Measurements from ENCODE around the gene SS18L1. TPM values are rescaled to one million over a fixed set of nuclear protein-coding genes. Genes with fewer than 3 reads are reported as not detected.

Gene SS18L1
- total and polyA plus RNA-seq, 2 experiments from 2014 or later: 2.1 to 13.0 TPM

DNA sequence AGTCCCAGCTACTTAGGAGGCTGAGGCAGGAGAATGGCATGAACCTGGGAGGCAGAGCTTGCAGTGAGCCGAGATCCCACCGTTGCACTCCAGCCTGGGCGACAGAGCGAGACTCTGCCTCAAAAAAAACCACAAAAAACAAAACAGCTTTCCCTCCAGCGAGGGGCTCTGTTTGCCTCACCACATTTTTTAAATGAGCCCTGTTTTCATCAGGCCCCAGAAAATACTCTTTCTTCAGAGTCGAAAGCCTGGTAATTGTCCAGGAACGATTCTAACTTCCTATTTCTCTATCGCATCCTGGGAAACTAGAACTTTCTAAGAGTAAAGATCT is 51.5 kb downstream of the SS18L1 start:
- Histone ChIP-seq H3K9me3 (ENCODE audit: low read depth) (no peaks in the 10 kb centered on the region), H3K27ac (no peak overlapping the region), H3K79me2 (peaks cover 9% of the 10 kb centered on the region), H3K4me2 (no peak overlapping the region), H3K4me3 (no peak overlapping the region), H2AFZ (no peak overlapping the region), H3K27me3 (no peaks in the 10 kb centered on the region), H3K4me1 (ENCODE audit: insufficient read depth) (no peaks in the 10 kb centered on the region), H4K20me1 (ENCODE audit: insufficient read depth, poor library complexity, severe bottlenecking) (no peaks in the 10 kb centered on the region), H3K36me3 (replicated peaks; ENCODE audit: insufficient read depth, low read depth) (no peaks in the 10 kb centered on the region), H3K9me2 (replicated peaks; ENCODE audit: insufficient read depth) (no peaks in the 10 kb centered on the region)
- WGBS (ENCODE audit: low lambda C conversion rate, missing lambda C conversion rate): 87% methylated on average over 8 of the region's 8 CpGs
- no peak for DNase-seq (ENCODE audit: low spot score)
- TF ChIP-seq EZH2phosphoT487 (IDR thresholded peaks at IDR 0.05; ENCODE audit: low read depth, severe bottlenecking, unreplicated experiment) (no peak), EZH2 (IDR thresholded peaks at IDR 0.05; ENCODE audit: borderline replicate concordance) (no peak), CTCF (IDR thresholded peaks at IDR 0.05; ENCODE audit: poor library complexity) (no peak)

- Histone ChIP-seq H3K4me1 (ENCODE audit: insufficient read depth) (no peaks in the 10 kb centered on the region), H4K20me1 (ENCODE audit: insufficient read depth, poor library complexity, severe bottlenecking) (no peaks in the 10 kb centered on the region), H3K4me2 (no peak overlapping the region), H3K27me3 (no peaks in the 10 kb centered on the region), H3K9me2 (replicated peaks; ENCODE audit: insufficient read depth) (no peaks in the 10 kb centered on the region), H3K4me3 (no peak overlapping the region), H3K9me3 (ENCODE audit: low read depth) (no peaks in the 10 kb centered on the region), H3K79me2 (peaks cover 3% of the 10 kb centered on the region), H2AFZ (no peak overlapping the region), H3K27ac (no peak overlapping the region), H3K36me3 (replicated peaks; ENCODE audit: insufficient read depth, low read depth) (no peaks in the 10 kb centered on the region)
- WGBS (ENCODE audit: low lambda C conversion rate, missing lambda C conversion rate): 95% methylated on average over 10 of the region's 10 CpGs
- TF ChIP-seq EZH2 (IDR thresholded peaks at IDR 0.05; ENCODE audit: borderline replicate concordance) (no peak), EZH2phosphoT487 (IDR thresholded peaks at IDR 0.05; ENCODE audit: low read depth, severe bottlenecking, unreplicated experiment) (no peak), CTCF (IDR thresholded peaks at IDR 0.05; ENCODE audit: poor library complexity) (no peak)
- DNase-seq (ENCODE audit: low spot score): no peak
Observed at GRCh38 chr20:62195736-62196135, 52.2 kb downstream of the SS18L1 start.

DNA sequence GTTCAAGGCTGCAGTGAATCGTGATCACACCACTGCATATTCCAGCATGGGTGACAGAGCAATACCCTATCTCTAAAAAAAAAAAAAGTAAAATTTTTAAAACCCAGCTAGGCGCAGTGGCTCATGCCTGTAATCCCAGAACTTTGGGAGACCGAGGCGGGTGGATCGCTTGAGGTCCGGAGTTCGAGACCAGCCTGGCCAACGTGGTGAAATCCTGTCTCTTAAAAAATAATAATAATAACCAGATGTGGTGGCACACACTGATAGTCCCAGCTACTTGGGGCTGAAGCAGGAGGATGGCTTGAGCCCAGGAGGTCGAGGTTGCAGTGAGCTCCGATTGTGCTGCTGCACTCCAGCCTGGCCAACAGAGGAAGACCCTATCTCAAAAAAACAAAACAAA is 52.7 kb downstream of the SS18L1 start:
- DNase-seq (ENCODE audit: low spot score): no peak
- Histone ChIP-seq H3K4me1 (ENCODE audit: insufficient read depth) (no peaks in the 10 kb centered on the region), H3K79me2 (peaks cover under 1% of the 10 kb centered on the region), H4K20me1 (ENCODE audit: insufficient read depth, poor library complexity, severe bottlenecking) (no peaks in the 10 kb centered on the region), H3K4me3 (no peak overlapping the region), H3K27ac (no peak overlapping the region), H3K4me2 (no peak overlapping the region), H3K9me3 (ENCODE audit: low read depth) (no peaks in the 10 kb centered on the region), H2AFZ (no peak overlapping the region), H3K9me2 (replicated peaks; ENCODE audit: insufficient read depth) (no peaks in the 10 kb centered on the region), H3K36me3 (replicated peaks; ENCODE audit: insufficient read depth, low read depth) (no peaks in the 10 kb centered on the region), H3K27me3 (no peaks in the 10 kb centered on the region)
- TF ChIP-seq EZH2phosphoT487 (IDR thresholded peaks at IDR 0.05; ENCODE audit: low read depth, severe bottlenecking, unreplicated experiment) (no peak), CTCF (IDR thresholded peaks at IDR 0.05; ENCODE audit: poor library complexity) (no peak)
- 95% methylated on average over 10 of the region's 10 CpGs for WGBS (ENCODE audit: low lambda C conversion rate, missing lambda C conversion rate)

DNA sequence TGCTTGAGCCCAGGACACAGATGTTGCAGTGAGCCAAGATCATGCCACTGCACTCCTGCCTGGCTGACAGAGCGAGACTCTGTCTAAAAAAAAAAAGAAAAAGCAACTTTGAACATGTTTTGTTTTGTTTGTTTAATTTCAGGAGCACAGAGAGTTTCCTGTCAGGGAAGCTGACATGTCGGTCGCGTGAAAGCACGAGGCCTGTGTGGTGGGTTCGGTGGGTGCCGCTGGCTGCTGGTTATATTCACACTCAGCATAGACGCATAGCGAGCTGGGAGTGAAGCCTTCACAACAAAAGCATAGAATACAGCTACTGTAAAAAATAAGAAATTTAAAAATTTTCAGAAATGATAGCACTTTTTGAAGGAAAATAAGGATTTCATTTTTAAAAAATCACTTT is 53.7 kb downstream of the SS18L1 start:
- Histone ChIP-seq H3K9me3 (ENCODE audit: low read depth) (no peaks in the 10 kb centered on the region), H3K4me3 (no peak overlapping the region), H4K20me1 (ENCODE audit: insufficient read depth, poor library complexity, severe bottlenecking) (no peaks in the 10 kb centered on the region), H3K27me3 (no peaks in the 10 kb centered on the region), H2AFZ (no peak overlapping the region), H3K4me2 (no peak overlapping the region), H3K79me2 (no peaks in the 10 kb centered on the region), H3K27ac (no peak overlapping the region), H3K36me3 (replicated peaks; ENCODE audit: insufficient read depth, low read depth) (no peaks in the 10 kb centered on the region), H3K4me1 (ENCODE audit: insufficient read depth) (no peaks in the 10 kb centered on the region), H3K9me2 (replicated peaks; ENCODE audit: insufficient read depth) (no peaks in the 10 kb centered on the region)
- TF ChIP-seq CTCF (IDR thresholded peaks at IDR 0.05; ENCODE audit: poor library complexity): no peak
- no peak for TF ChIP-seq EZH2 (IDR thresholded peaks at IDR 0.05; ENCODE audit: borderline replicate concordance)
- TF ChIP-seq EZH2phosphoT487 (IDR thresholded peaks at IDR 0.05; ENCODE audit: low read depth, severe bottlenecking, unreplicated experiment): no peak
- WGBS (ENCODE audit: low lambda C conversion rate, missing lambda C conversion rate): 87% methylated on average over 9 of the region's 9 CpGs
- DNase-seq (ENCODE audit: low spot score): no peak
